GM21367 (cell line): ENCODE data around the gene CERKL.
"Not testable (repeated sequence)": the region's sequence is repeated elsewhere in the genome, so short reads cannot be mapped to it uniquely, and the experiment has no call there.

Experiments used
- ATAC-seq: cut with Tn5 transposase; IDR thresholded peaks from one replicate; pipeline ENCODE4 v1.9.1; 2021; ENCODE audit not compliant: unreplicated experiment

CERKL gene, protein sequence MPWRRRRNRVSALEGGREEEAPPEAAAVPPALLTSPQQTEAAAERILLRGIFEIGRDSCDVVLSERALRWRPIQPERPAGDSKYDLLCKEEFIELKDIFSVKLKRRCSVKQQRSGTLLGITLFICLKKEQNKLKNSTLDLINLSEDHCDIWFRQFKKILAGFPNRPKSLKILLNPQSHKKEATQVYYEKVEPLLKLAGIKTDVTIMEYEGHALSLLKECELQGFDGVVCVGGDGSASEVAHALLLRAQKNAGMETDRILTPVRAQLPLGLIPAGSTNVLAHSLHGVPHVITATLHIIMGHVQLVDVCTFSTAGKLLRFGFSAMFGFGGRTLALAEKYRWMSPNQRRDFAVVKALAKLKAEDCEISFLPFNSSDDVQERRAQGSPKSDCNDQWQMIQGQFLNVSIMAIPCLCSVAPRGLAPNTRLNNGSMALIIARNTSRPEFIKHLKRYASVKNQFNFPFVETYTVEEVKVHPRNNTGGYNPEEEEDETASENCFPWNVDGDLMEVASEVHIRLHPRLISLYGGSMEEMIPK

DNA sequence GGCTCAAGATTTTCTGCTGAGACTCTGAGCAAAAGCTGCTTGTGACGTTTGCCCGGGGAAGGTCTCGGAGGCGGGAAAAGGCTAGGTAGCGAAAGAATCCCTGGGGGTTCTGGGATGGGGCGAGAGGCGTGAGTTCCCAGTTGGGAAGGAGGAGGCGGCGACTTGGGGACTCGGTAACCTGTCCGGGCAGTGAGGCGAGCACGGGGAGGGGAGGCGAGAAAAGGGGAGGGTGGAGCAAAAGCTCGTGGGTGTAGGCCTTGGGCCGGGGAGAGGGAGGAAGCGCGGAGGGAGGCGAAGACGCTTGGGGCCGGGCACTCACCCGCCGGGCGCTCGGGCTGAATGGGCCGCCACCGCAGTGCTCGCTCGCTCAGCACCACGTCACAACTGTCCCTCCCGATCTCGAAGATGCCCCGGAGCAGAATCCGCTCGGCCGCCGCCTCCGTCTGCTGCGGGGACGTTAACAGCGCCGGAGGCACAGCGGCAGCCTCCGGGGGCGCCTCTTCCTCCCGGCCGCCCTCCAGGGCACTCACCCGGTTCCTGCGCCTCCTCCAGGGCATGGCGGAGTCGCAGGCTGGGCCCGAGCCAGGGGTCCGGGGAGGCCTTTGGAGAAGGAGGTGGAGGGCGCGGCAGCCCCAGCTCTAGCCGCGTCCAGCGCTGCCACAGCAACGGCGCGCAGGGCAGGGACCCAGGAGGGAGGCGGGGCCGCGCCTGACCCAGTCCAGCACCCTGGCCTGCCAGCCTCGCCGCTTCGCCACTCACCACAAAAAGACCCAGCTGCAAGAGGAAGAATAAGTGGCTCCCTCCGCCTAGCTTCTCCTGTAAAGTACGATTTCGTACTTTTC lies at the start of gene CERKL:
Gene CERKL, minus strand, starts transcription at position 656 of the 842 bp plus-strand sequence. Its CDS starts 99 bp downstream, at position 557.
- ATAC-seq: peak; percentile 80

DNA sequence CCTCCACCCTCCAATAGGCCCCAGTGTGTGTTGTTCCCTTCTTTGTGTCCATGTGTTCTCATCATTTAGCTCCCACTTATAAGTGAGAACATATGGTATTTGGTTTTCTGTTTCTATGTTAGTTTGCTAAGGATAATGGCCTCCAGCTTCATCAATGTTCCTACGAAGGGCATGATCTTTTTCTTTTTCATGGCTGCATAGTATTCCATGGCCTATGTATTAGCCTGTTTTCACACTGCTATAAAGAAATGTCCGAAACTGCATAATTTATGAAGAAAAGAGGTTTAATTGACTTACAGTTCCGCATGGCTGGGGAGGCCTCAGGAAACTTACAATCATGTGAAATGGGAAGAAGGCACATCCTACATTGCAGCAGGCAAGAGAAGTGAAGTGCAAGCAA lies 45.6 kb upstream of the CERKL start:
- ATAC-seq: not testable (repeated sequence)

DNA sequence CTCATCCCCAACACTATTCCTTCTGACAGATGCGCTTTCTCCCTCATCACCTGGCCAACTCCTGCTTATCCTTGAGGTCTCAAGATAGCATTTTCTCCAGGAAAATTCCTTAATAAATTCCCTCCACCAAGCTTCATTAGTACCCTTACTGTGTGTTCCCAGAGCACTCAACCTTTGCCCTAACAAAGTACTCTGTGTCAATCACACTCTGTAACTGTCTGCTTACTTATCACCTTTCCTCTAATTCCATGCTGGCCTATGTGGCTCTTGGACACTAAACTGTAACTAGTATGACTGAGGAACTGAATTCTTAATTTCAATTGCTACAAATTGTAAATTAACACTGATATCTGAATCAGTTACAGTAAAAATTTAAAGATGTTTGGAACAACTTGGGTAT lies 41.3 kb upstream of the CERKL start:
- no peak for ATAC-seq

DNA sequence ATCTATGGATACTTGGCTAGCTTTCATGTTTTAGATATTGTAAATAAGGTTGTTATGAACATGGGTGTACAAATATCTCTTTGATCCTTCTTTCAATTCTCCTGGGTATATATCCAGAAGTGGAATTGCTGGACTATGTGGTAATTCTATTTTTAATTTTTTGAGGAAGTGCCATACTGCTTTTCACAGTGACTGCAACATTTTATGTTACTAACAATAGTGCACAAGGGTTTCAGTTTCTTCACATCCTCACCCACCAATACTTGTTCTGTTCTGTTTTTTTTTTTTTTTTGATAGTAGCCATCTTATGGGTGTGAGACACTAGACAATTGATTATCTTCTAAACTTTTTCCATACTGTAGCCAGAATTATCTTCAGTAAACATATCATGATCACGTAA lies 40.7 kb upstream of the CERKL start:
- ATAC-seq: no peak

DNA sequence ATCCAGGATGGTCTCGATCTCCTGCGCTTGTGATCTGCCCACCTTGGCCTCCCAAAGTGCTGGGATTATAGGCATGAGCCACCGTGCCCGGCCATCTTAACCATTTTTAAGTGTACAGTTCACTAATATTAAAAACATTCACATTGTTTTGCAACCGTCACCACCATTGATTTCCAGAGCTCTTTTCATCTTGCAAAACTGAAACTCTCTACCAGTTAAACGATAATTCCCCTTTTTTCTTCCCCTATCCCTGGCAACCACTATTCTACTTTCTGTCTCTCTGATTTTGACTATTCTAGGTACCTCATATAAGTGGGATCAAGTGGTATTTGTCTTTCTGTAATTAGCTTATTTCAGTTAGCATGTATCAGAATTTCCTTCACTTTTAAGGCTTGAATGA lies 40.2 kb upstream of the CERKL start:
- no peak for ATAC-seq

DNA sequence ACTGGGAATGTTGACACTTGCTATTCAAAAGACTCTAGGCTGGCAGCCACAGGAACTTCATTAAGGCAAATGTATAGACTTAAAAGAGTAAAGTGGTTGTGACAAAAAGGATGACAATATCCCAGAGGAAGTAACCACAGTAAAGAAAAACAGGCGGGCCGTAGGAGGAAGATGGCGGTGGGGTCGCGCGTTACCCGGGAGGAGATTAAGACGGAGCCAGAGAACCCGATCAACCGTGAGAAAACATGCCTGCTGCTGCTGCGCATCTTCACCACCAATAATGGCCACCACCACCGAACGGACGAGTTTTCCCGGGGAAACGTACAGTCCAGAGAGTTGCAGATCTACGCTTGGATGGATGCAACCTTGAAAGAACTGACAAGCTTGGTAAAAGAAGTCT lies 37.4 kb upstream of the CERKL start:
- no peak for ATAC-seq

DNA sequence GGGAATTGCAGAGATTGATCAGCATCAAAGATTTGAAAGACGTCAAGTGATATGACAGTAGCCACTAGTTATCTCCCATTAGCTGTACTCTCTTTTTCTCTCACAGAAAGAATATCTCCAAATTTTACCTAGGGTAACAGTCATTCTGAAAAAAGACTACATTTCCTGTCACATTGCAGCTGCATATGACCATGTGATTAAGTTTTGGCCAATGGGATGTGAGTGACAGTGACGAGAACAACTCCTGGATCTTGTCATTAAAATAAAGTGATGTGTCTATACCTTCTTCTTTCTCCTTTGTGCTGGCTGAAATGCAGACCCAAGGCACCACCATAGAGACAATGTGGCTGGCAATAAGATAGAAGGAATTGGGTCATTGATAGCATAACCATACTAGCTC lies 34.0 kb upstream of the CERKL start:
- no peak for ATAC-seq

DNA sequence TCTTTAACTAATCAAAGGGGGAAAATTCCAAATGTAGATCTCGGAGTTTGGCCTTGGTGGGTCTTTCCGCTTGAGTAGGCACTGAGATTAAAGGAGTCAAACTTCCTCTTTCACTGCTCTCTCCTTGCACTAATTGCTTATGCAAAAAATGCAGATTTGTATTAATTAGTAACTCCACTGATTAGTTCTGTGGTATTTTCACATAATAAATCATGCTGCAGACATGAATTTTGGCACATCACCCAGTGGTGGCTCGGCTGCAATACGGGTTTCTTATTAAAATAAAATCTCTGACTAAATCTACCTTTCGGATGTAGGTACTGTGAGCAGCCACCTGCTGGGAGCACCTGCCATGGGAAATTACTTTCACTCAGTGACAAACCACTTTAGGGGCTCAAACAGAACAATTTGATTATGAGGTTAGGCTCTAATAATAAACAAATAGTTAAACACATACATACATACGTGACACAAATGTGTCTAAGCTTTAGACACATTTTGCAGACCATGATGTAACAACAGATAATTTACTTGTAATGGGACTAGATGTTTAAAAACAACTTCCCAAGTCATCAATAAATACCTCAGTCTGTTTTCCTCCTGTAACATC lies 29.8 kb upstream of the CERKL start:
- no peak for ATAC-seq

DNA sequence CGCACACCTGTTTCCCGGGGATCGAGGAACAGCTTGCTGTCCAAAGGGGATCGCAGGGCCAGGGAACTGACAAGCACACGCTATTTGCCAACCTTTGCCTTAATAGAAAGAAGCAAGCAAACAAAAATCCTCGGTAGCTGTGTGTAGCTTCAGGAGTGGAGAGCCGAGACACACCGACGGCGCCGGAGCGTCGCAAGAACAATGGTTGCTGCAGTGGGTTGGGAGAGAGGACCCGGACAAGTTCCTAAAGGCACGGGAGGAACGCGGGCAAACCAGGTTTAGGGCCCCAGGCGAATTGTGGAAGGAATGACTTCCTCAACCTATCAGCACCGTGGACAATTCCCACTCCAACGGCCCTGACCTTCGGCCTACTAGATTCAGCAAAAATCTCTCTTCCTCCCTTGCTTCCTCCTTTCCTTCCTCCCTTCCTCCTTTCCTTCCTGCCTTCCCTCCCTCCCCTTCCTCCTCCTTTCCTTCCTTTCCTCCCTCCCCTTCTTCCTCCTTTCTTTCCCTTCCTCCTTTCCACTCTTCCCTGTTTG lies 28.3 kb upstream of the CERKL start:
- ATAC-seq: no peak

DNA sequence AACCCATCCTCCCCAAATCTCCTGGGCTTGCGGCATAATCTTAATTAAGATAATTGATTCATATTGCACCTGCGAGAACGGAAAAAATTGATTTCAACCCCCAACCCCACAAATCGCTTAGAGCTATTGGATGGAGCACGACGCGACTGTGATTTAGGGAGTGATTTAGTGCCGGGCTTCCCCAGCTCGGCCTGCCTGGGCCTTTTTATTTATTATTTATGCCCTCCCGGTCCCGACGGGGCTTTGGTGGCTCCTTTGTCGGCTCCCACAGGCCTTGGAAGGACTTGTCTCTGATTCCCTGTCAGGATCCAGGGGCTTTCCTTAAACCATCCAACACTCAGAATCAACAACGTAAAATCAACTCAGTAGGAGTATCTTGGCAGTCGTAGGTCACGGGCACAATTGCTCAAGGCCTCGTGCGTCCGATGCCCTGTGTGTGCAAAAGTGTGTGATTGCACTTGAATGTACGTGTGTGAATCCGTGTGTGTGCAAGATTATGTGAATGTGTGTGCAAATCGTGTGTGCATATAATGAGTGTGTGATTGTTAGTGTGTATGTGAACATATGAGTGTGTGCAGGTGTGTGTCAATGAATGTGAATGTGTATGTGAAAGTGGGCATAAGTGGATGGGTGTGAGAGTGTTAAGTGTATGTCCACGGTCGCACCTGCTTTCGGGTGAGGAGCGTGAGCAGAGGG lies 27.7 kb upstream of the CERKL start:
- ATAC-seq: no peak

DNA sequence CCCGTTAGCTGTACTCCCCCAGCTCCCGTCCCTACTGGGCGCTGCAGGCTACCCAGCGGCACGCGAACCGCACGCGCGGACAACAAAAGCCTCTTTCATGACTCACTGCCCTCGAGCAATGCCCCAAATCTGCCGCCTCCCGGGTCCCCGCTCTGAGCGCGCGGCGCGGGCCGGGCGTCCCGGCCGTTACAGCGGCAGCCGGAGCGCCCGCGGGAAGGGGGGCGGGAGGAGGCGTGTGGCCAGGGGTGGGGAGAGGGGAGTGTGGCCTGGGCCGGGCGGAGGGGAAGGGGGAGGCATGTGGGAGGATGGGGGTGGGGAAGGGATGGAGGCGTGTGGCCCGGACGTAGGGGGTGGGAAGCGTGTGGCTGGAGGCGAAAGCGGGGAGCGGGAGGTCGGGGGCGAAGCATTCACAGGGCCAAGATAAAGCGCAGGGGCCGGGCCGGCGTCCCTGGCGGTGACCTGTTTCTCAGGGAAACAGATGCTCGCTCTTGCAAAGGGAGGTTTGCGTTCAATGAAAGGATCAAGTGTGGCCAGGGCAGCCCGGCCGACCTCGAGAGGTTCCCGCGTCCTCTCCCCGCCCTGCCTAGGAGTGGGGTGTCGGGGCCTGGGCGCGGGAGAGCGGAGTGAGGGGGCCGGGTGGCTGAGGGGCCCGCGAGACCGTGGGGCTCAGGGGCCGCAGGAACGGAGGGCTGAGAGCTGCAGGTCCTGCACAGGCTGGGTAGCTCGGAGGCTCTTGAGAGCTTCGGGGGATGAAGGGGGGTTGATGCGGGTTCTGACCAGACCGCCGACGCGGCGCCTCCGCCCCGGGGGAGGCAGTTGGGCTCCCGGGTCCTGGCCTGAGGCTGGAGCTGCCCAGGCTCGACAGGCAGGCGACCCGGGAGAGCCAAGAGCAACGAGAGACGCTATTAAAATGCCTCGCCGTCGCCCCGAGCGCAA lies 26.9 kb upstream of the CERKL start:
- ATAC-seq: no peak

DNA sequence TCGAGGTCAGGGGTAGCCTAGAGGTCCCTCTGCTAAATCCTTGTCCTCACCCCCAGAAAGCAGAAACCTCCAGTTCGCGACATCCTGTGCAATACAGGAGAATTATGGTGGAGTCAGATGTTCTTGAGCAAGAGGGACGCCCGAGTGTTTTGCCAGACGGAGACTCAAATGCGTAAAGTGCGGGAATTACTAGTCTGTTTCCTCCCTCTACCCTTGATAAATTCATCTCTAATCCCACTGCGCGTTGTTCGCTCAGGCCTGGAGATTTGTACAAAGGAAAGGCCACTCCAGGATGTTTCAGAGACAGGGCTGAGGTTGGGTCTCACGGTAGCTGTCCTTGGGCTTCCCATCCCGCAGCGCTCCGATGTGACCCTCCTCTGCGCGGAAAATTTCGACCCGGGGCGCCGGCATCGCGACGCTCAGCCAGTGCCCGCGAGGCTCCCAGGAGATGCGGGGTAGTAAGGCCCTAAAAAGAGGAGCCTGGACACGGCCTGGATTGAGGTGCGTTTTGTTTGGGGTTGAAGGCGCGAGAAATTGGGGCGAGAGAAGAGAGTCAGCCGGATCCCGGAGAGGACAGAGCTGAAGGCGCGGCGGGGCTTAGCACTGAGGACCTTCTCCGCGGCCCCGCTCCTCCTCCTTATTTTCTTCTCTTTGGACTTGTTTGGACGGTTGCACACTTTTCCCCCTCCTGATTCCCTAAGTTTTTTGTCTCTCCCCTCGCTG lies 26.1 kb upstream of the CERKL start:
- no peak for ATAC-seq

DNA sequence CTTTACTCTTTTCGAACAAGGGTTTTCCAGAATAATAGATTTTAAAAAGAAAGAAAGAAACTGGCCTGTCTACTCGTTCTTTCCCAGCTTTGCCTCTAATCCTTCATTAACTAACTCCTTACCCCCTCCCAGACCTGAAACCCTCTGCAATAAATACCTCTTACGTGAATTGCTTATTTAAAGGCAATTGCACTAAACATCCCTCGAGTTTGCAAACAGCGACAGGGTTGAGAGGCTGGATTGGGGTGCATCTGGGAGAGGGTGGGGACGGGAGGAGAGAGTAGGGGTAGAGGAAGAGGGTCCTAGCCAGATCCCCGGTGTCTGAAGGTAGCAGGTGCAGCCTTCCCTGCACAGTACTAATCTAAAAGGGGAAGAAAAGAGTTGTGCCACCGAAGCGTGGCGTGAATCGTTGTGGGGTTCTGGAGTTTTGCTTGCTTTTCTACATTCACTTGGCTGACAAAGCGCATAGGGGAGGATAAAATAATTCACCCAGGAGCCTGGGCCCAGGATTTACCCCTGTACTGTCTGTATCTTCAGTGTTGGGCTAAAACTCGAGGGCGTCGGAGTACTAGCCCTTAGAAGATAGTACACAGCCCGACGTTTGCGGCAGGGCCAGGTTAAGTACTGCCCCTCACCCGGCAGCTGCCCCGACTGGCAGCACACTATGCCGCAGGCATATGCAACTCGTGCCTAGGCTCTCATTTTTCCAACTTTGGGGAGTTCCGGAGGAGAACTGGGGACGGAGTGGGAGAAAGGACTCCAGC lies 25.3 kb upstream of the CERKL start:
- ATAC-seq: no peak

DNA sequence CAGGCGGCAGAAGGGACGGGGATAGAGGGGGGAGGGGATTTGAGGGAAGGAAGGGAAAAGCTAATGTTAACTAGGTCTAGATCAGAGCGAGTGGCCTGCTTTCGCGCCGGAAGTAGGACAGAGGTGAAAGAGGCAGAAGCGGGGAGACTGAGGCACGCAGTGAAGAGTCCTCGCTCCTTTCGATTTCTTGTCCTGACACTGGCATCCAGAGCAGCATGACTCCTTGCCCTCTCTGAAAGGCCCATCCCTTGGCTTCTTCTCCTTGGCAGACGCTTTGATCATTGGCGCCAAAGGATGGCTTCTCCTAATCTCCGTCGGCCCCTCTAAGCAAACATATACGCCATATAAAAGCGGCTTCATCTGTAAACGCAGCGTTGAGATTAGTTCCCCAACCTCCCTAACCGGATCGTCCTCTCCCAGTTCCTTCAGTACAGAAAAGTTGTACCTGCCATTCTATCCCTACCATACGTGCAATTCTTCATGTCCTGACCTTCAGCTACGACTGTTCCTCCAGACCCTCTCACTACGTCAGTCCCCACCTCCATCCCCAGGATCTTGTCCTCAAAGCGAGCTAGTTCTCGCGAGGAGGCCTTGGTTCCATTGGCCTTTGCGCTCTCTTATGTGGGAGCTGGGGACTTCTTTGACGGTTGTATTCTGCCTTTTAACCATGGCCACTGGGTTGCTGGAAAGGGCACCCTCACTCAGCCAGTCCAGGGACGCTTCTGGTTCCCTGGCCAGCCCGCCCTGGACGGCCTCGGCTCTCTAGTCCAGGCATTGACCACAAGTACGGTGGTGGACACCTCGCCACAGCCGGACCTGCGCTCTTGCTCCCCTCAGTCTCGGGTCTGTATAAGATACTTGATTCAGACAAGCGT lies 24.3 kb upstream of the CERKL start:
- no peak for ATAC-seq

DNA sequence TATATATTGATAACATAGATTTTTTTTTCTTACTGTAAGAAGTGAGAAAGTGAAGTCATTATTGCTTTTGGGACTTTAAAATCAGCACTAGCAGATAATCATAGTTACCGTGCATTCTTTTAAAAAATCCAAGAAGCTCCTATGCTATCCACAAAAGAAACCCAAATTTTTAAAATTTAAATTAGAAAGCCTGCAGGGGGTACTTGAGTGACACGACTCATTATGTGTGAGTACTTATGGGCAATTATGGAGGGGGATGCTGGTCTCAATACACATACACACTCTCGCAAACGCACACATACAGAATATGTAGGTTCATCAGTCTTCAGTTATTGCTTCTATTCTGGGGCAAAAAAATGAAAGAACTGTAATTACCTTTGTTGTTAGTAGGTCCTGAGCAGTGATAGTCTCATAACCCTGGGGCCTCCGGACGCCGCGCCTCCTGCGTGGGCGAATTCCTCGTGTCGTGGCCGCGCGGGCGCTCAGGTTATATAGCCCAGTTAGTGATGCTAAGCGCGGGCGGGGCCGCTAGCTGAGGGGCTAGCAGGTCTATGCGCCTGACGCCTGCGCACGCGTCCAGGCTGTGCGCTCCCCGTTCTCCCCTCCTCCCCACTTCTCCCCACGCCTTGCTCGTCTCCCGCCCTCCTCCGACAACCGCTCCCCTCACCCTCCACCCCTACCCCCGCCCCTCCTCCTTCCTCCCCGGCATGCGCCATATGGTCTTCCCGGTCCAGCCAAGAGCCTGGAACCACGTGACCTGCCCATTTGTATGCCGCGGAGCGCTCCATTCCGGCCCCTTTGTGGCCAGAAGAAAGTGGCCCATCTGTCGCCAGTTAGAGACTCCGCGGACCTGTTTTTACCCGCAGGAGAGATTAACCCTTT lies 23.4 kb upstream of the CERKL start, which contains the start of gene NEUROD1:
Gene NEUROD1, minus strand, starts transcription at position 463 of the 882 bp plus-strand sequence. CDS start 1,657 bp downstream, outside the sequence.
- ATAC-seq: no peak

DNA sequence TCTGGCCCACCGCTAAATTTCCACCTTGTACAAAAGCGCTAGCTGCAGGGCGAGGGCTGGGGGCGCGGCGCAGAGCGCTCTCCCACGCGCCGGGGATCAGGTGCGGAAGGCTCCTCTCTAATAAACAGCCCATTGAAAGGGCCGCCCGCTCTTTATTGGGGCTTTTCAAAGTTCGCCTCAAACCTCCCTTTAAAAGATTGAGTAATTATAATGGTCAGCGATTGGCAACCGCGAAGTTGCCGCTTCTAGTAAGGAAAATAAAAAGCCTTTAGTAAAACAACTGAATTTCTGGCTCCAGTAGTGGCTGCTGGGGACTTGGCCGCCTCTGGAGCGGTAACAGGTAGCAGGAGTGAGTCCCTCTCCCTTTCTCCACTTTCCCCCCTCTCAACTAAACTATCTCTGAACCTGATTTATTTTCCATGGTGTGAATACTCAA lies 22.7 kb upstream of the CERKL start:
- ATAC-seq: no peak
